Skin of body (tissue), 2 donors: ENCODE data around the gene ZNF592. TPM values are rescaled to one million over a fixed set of nuclear protein-coding genes. Genes with fewer than 3 reads are reported as not detected.

Experiments
- DNase-seq: peaks from one replicate; lab custom pipeline; 2025; lab: John Stamatoyannopoulos, UW
- total RNA-seq: library from RNA; depleted of rRNA; stranded (reverse); fragments of >200 nt; gene quantifications from one replicate; pipeline ENCODE4 v1.2.3, GENCODE V29; 2014

The ZNF592 gene
- total RNA-seq, 1 donor from 2014 or later, result 9.4 TPM

DNA sequence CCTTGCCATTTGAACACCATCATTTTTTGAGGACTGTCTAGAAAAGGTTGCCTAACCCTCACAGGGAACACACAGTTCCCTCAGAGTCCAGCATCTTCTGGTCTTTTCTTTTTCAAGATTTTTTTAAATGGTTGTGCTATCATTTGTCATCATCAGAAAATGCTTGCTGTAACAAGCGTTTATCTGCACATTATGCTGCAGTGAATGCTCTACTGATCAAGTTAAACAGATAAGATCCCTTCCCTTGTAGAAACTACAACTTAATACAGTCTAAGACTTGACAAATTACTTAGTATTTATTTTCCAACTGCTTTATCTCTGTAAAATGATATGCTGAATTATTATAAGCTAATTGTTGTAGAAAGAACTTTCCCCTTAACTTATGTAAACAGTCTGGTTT lies 56.8 kb downstream of the ZNF592 start:
- no peak for DNase-seq

DNA sequence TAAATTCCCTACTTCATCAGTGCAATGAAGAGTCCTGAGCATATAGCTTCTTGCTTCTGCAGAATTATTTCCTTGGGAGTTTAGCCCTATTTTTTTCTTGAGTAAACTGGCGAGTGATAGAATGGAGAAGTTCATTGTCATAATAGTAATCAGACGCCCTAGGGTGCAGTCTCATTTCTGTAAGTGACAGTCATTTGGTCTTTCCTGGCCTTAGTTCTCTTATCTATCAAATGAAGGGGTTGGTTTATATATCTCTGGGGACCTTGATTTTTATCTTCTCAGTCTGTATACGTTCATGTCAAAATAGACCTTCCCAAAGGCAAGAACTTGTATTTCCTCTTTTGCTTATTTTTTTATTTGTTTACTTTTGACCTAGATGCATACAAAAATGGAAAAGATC lies 58.8 kb downstream of the ZNF592 start:
- DNase-seq, result no peak

DNA sequence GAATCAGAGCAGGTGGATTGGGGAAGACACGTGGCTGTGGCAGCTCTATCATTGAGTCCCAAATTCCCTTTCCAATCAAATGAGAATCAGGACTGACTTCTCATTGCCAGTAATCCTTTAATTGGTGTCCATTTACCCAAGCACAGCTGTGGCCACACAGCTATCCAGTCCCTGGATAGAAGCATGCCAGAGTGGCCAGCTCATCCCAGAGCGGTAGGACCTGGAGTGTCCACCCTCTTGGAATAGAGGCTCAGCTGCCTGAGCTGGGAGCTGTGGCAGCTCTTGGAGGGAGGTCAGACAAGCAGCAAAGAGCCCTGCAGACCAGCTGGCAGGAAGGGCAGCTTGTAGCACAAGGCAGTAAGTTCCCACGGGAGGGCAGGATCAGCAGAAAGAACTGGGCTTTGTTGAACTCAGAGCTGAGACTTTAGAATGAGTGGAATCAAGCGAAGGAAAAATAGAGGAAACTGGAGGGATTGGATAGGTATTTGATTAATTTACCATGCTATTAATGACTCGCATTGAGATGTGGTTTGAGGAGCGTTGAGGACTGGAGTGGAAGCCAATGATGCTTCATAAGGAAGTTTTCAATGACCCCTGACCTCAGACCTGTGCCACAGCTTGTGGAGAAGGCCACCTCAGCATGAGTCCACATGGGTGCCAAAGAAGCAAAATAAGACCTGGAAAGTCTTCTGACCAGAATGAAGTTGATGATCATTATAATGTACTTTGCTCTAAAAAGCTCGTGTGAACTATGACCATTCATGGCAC lies 61.9 kb downstream of the ZNF592 start:
- DNase-seq, result no peak

DNA sequence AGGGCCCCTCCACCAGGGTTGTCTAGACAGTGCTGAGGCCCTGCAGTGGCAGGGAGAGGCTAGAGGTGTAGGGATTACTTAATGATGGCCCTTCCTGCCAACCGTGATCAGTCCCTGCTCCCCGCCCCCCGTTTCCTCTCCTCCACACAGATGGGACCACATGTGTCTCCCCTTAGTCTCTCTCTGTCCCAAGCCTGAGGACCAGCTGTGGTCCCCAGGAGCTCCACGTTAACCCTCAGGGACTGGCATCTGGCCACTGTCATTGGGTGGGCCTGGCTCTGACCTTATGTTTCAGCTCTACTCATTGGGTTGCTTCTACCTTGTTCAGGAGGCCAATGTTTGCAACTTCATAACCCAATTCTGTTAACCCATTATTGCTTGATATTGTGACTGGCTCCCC lies 62.8 kb downstream of the ZNF592 start:
- DNase-seq, result no peak

DNA sequence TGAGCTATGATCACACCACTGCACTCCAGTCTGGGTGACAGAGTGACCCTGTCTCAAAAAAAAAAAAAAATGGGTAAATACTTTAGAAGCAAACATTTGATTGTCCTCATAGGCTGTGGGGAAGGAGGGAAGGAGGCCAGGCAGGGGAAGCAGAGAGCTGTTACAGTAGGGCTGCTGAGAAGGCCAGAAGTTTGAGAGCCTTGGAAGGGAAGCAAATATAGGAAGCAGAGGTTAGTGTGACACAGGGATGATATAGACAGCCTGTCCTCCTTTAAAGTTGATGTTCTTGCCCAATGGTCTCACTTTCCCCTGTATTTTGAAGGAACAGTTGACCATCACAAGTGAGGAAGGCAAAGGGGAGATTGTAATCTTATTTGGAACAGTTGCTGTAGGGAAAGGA lies 63.4 kb downstream of the ZNF592 start:
- no peak for DNase-seq

DNA sequence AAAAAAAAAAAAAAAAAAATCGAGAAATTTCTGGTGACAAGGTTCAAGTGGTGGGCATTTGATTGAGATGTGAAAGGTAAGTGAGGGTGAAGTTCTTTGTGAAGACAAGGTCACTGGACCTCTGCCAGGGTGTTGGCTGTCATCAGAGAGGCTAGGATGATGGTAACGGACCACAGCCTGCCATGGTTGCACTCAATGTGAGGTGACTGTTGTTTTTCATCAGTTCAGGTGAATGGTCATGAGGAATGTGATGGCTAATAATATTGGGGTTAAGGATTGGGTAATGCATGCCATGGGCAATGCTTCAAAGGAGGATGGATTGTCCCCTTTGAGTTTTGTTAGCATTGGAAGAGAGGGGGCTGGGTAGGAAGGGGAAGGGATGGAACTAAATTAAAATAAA lies 64.5 kb downstream of the ZNF592 start:
- DNase-seq, result no peak

DNA sequence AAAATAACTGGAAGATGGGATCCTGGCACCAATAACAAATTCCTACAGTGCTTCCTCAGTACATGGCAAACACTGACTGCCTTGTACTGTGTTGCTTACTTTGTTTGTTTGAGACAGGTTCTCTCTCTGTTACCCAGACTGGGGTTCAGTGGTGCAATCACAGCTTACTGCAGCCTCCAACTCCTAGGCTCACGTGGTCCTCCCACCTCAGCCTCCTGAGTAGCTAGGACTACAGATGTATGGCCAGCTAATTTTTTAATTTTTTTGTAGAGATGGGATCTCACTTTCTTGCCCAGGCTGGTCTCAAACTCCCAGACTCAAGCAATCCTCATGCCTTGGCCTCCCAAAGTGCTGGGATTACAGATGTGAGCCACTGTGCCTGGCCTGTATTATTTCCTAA lies 65.0 kb downstream of the ZNF592 start:
- no peak for DNase-seq

DNA sequence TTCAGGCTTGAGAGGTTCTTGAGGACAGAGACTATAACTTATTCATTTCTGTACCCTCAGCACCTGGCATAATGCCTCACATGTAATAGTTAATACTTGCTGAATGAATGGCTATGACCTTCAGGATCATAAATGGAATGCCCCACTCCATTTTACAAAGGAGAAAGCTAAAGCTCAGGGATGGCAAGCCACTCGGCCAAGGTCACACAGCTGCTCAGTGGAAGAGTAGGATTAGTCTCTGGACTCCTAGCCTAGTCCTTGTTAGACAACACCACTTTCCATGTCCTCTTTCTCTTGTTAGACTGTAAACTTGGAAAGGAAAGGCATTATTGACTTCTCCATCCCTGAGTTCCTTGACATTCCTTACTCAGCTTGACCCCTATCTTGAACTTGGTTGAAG lies 65.5 kb downstream of the ZNF592 start:
- no peak for DNase-seq

DNA sequence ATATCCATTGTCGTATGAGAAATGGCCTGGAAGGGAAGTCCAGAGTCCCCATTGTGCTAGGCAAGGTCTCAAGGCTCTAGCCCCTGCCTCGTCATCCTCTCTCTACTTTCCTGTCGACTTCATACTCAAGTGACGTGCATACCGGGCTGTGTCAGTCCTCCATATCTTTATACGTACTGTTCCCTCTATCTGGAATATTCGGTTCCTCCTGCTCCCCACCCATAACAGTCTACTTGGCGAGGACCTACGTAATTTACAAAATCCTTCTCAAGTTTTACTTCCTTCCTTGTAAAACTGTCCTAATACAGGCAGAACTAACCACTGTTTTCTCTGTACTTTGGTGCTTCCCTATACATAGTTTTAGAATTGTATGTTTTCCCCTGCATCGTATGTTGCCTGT lies 66.5 kb downstream of the ZNF592 start:
- DNase-seq, result no peak

DNA sequence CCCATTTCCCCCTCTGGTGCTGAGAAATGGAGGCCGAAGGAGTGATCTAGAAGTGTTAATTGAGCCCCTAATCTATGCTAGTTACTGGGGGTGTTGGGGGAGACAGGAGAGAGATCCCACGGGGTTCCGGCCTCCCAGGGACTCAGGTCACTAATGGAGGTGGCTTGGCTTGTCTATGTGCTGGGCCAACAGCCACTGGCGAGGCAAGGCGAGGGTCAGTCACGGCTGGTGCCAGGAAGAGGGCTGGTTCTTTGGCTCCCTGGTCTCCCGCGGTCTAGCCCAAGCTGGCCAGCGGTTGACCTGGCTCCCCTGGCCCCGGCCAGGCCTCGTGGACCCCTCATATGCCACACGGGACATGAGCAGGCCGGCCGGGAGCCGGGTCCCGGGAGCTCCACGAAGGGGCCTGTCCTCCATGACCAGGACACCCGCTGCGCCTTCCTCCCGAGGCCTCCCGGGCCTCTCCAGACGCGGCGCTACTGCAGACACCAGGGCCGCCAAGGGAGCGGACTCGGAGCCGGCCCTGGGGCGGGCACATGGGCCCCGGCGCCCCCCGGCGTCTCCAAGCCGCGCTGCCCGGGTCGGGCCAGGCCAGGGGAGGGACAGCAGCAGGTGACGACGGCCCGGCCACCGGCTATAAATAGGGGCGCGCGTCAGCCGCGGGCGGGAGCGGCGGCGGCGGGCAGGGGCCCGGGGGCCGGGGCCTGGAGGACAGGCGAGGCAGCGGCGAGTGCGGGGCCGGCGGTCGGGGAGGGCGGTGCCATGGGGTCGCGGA lies 68.5 kb downstream of the ZNF592 start, which contains the start of gene ALPK3:
Gene ALPK3, plus strand, starts transcription at position 663 of the 772 bp plus-strand sequence. Its CDS starts 97 bp downstream, at position 760.
- DNase-seq, result no peak

DNA sequence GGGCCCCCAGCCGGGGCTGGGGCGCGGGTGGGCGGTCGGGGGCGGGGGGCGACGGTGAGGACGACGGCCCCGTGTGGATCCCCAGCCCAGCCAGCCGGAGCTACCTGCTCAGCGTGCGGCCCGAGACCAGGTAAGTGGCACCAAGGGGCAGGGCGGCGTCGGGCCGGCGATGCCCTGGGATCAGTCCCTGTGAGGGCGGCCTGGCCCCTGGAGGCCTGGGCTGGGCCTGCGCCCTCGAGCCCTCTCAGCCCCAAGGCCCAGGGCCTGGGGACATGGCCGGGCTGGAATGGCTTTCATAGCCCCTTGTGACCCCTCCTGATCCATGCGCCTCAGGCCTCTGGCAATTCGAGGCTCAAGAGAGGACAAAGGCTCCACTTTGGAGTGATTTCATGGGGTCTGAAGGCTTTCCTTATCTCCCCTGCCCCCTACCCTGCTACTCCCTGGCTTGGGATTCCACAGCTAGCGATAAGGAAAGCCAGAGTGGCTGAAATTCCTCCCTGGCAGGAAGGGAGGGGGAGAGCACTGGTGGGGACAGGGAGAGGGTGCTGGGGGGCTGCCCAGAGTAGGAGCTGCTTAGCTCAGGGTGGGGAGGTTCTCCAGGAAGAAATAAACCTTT lies 69.2 kb downstream of the ZNF592 start:
- DNase-seq, result no peak

DNA sequence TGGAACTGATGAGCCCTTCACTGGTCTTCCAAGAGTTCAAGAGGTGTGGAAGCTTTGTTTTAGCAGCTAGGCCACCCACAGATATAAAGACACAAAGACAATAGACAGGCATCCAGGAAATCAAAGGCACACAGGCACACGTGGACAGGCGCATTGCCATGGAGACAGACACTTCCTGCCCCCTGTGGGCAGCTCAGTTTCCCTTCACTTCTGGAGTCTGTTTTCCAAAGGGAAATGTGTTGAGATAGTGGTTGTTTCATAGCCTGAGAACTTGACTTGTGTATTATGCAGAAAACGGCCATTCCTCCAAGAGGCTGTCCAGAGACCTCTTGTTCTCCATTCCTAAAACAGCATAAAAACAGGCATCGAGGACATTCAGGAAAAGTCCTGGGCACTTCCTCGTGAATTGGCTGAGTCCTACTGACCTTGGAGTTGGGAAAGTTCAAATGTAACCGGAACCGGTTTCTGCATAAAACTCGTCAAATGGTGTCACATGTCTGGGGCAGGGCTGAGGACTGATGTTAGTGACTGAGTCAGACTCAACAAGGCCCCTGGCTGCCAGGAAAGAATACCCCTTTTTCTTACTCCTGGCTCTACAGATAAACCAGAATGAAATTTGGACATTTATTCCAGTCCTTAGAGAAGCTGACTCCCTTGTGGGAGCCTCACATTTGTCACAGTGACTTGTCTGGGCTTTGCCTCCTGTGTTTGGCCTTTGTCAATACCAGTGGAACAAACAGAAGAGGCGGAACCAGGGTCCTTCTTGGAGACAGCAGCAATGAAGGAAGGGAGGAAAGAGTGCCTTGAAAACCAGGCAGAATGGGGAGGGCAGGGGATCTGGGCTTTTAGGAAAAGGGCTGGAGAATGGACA lies 70.1 kb downstream of the ZNF592 start:
- no peak for DNase-seq

DNA sequence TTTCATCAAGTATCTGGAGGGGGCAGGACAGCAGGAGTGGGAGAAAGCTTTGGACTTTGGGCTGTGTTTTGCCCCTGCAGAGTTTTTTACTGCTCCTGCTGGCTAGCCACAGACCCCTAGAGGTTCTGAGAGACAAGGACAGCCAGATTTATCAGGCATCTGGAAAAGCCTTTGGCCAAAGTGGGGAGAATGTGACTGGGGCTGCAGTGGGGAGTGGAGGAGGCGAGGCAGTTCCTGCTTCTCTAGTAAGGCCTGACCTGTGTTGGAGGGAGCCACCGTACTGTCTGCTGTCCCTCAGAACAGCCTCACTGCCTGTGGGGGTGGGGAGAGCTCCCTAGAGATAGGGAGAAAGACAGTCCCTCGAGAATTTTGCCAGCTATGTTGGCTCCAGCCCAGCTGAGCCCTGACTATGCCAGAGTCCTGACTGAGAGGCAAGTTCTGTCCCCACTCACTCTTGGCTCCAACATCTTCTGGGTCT lies 70.9 kb downstream of the ZNF592 start:
- no peak for DNase-seq

DNA sequence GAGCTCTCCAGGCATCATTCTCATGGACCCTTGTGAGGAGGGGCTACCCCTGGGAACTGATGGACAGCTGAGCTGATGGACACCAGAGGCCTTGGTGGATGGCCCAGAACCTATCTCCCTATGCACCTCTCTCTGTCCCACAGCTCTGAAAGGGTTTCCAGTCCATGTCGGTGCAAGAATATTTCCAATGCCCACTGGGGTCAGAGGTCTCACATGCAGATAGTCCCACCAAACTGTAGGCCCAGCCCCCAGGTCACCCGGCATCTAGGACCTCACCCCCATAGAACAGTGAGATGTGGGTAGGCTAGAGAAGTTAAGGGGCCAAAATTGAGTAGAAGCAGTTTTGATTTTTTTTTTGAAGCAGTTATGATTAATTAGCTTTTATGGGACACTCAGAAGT lies 71.4 kb downstream of the ZNF592 start:
- DNase-seq, result no peak

DNA sequence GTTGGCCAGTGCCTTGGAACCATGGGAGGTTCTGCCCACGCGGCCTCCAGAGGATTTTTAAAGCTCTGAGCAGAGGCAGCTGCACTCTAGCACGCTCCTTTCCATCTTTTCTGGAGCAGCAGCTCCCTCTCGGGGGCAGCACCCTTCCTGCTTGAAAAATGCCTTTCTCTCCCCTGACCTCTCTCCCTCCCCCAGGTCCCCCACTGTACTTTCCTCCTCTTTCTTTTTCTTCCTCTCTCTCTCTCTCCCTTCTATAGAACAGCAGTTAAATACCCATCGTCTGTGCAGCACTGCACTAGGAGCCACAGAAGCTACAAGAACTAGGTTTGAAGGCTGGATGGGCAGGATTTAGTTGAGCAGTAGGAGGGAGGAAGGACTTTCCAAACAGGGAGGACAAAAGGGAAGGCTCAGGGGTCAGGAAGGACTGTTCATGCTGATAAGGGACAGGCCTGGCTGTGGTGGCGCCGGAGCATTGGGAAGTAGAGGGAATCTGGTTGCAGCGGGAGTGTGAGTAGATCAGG lies 73.2 kb downstream of the ZNF592 start:
- DNase-seq, result no peak

DNA sequence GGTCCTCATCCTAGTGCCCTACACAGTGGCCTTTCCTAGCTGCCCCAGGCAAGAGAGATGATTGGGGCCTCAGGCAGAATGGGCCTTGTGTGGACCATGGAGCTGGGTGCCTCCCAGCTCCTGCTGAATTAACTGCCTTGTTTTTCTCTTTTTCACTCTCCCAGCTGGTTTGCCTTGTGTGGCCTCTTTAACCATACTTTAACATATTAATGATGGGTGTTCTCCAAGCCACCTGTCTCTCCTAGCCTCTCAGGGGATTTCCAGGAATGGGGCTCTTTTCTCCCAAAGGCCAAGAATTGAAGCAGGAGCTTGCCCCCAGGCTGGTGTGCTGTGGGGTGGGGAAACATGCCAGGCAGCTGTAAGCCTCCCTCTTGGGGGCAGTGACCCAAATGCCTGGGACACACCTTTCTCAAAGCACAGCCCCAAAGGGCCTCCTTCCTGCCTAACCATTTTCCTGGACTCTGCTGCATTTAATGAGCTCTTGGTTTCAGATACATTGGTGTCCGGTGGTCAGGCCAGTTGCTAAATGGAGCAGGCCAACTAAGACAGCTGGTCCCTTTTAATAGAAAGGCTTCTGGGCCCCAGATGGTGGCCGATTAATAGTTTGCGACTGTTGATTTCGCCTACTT lies 74.4 kb downstream of the ZNF592 start:
- DNase-seq, result peak; percentile 27

DNA sequence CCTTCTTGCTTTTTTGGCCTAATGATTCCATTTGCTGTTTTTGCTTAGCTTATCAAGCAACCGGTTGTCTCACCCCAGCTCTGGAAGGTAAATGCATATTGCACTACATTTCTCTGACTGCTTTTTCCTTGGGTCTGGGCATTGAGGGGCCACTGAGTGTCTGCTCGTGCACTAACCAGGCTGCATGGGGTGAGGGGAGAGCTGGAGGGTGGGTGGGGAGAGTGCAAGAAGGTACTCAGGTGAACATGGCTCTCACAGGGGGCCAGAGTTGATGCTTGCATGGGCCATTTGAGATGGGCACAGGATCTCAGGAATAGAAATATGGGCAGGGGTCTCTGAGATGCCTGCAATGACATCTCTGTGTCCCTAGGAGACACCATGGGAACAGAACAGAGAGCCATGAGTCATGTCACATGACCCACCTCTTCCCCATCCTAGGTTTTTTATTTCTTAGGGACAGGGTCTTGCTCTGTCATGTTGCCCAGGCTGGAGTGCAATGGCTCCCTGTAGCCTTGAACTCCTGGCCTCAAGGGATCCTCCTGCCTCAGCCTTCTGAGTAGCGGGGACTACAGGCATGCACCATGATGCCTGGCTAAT lies 75.0 kb downstream of the ZNF592 start:
- DNase-seq, result no peak

DNA sequence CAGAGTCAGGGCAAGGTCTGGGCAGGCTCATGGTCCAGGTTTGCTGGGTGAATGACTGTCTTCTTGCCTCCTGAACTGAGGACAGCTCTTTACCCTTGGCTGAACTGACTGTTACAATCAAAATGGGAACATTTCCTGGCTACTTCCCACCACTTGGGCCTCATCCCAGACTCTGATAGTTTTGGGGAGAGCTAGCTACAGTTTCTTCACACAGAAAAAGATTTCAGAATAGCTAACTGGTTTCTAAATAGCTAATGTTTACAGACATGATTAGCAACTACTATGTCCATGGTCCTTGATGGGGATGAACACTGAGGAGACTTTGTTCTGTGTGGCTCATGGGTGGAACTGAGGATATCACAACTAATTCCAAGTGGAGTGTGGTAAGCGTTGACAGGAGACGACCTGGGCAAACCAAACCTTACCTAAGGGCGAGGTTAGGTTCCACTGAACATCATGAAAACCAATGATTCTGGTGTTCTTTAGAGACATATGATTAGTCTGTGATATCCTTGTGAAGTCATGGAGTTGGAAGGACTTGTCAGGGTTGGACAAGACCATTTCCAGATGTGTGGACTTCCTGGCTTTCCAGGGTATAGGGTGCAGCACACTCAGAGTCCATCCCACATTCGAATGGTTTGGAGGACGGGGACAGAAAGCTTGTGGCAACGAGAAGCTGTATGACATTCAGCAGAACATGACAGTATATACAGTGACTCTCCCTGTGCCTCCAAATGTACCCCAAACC lies 76.0 kb downstream of the ZNF592 start:
- peak; percentile 81 for DNase-seq

DNA sequence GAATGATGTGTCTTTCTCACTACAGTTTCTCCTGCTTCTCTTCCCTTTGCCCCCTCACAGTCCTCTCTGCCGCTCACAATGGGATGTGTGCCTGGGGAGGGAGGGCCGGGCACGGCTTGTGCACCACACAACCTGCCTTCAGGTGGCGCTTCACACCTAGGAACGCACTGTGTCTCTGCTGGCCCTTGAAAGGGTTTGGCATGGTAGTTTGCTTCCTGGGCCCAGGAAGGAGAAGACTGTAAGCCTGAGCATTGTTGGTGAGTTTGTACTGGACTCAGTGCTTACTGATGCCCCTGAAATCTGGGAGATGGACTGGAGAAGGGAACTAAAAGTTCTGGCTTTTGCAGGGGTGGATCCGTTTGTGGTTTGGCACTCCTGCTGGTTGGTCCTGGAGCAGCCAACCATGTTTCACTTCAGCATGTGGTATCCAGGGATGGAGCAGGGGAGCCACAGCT lies 78.0 kb downstream of the ZNF592 start:
- no peak for DNase-seq
